ENCODE data around the gene CDC27.

DNA sequence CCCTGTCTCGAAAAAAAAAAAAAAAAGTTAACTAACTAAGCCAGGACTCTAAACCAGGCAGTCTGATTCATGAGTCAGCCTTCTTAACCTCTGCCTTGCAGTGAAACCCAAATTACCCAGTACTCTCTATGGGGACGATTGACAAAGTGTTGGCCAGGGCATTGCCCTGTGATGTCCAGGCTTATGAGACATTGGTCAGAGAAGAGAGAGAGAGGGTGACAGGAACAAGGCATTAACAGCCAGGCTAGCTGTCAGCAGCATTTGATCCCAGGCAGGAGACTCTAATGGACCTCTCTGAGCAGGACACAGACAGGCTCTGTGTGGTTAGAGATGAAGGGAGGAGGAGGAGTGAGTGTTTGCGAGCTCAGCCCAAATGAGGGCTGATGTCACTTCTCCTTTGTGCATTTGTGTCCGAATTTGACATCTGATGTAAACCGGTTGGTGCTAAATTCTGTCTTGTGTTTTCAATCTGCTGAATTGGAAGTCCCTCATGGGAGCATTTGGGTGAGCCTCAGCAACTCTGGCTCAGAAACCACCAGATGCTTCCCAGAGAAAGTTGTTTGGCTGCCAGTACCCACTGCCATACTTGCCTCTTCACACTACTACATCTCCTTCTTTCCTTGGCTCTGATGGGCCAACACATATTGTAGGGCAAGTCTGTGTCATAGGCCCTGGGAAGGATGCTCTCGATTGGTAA, 15.8 kb upstream of the CDC27 start:
- TF ChIP-seq CSDC2 (CRISPR knock-in tag; IDR thresholded peaks at IDR 0.05) (no peak), ARNTL (CRISPR knock-in tag; IDR thresholded peaks at IDR 0.05; ENCODE audit: borderline replicate concordance, low read depth) (no peak)
- TF ChIP-seq, protein P1, sequence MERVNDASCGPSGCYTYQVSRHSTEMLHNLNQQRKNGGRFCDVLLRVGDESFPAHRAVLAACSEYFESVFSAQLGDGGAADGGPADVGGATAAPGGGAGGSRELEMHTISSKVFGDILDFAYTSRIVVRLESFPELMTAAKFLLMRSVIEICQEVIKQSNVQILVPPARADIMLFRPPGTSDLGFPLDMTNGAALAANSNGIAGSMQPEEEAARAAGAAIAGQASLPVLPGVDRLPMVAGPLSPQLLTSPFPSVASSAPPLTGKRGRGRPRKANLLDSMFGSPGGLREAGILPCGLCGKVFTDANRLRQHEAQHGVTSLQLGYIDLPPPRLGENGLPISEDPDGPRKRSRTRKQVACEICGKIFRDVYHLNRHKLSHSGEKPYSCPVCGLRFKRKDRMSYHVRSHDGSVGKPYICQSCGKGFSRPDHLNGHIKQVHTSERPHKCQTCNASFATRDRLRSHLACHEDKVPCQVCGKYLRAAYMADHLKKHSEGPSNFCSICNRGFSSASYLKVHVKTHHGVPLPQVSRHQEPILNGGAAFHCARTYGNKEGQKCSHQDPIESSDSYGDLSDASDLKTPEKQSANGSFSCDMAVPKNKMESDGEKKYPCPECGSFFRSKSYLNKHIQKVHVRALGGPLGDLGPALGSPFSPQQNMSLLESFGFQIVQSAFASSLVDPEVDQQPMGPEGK (CRISPR knock-in tag; IDR thresholded peaks at IDR 0.05; ENCODE audit: borderline replicate concordance), result no peak
